COLO829 (cell line): Measurements from ENCODE around the gene LAMB3.

ENCODE experiments used
- DNase-seq: peaks from one replicate; pipeline ENCODE4 v3.0.0; 2012; ENCODE audit warnings: low spot score

LAMB3 gene

DNA sequence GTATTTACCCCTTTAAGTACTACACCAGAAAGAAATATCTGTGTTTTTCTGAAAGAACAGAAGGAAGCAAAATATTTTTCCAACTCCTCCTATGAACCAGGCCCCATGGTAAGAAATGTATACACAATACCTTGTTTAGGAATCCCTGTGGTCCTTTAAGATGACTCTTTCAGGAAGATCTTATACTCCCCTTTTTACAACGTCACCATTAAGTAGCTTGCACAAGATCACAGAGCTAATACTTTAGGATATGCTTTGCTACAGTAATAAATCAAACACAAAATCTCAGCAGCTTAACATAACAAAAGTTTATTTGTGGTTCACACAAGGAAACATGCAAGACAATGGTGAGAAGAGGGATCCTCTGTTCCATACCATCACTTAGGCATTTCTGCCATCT lies 8.8 kb upstream of the LAMB3 start:
- no peak for DNase-seq

DNA sequence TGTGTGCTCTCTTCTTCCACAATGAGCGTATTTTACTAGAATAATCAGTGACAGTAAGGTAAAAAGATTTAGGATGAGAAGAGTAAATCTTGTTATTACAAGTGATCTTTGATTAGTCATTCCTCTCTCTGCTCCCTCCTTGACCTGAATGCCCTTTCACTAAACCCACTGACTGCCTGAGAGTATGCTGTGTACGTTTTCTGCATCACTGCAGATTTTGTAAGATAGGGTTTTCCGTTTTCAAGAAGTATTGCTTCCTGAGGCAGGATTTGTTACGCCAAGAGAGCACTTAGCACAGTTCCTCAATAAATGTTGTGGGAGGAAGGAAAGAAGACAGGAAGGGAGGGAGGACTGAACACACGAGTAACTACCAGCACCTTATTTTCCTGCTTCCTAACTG lies 7.7 kb upstream of the LAMB3 start:
- peak; percentile 51 for DNase-seq

GRCh38 chr1:209657918-209658317 lies 5.7 kb upstream of the LAMB3 start:
- no peak for DNase-seq

- DNase-seq = no peak
Measured at GRCh38 chr1:209657140-209657879, 5.1 kb upstream of the LAMB3 start.

DNA sequence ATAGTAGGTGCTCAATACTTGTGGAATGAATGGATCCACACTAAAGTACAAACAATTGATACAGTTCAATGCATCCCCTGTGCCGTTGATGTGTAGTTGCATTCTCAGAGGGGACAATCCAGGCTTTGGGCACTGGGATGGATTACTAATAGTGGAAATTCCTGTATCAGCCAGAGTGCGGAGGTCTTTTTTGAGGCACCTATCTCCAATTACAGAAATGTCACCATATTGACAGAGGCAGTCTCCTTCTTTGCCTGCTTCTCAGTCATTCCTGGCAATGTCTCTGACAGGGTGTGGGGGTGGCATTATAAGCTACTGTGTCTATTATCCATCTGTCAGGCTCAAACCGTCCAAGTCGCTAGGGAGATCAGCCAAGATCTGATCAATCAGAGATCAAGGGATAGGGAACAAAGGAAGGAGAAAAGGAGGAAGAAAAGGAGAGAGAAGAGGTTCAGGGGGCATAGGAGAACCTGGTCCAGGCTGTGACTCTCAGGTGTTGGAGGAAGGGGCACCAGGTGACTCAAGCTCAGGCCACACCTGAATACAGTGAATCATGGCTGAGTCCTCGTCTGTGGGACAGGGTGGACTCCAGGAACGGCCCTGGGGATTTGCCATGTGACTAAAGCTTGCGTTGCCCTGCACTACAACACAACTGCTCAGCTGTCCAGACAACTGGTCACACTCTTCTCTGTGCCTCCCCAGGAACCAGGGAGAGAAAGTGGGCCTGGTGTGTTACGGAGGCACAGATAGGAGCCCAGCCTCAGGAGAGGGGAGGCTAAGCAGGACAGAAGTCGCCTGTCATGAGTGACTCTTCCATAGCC lies 3.4 kb upstream of the LAMB3 start:
- no peak for DNase-seq

DNA sequence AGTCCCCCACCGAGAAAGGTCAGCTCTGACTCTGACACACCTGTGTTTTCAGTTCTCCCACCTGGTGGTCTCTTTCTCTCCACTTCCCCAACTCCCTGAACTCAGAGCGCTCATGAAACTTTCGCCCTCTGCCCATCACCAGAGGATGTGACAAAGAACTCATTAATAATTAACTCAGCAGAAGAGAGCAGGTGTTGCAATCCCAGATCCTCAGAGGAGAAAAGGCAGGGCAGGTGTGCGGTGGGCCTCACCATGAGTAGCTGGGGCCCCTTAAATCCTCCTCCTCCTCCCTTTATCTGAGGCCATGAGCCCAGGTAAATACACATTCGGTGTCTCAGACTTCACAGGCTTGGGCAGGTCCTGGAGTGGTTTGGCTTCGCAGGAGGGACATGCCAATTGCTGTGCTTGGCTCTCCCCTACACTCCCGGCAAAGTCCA lies 1.7 kb upstream of the LAMB3 start:
- DNase-seq = no peak

DNA sequence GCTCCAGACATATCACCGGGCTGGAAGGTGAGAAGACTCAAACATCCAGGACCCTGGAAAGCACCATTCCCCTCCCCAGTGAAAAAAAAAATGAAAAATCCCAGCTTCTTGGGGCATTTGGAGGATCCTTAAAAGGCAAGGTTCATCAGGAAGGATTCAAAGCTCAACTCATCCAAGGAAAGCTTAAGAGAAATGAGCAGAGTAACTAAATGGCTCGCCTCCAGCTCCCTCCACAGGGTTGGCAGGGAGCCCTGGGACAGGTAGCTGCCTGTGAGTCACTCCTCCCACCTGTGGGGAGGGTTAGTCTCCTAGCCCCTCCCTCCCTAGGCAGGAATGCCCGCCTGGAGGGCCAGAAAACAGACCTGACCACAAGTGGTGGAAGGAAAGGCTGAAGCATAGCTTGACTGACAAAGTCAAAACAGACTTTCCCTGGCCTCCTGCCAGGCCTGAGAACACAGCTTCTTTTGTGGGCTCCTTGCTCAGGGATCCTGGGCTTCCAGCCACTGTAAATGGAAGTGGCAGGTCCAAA lies 712 bp upstream of the LAMB3 start:
- peak; percentile 95 for DNase-seq

DNA sequence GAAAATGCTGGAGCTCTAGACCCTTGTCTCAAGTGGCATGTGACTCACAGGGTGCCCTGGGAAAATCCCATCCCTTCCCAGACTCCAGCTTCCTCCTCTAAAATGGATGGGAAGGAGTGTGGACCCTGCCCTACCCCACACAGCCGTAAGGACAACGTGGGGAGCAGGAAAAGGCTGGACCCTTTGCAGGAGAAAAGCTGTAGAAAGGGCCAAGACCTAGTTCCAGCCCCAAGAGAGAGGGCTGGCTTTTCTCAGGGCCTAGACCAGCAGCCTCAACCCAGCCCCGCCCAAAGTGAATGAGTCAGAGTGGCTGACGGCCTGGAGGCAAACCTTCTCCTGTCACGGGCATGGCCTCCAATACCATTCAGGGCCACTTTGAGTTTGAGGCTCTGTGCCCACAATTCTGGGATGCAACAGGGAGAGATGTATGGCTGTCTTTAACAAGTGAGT lies 1.1 kb downstream of the LAMB3 start:
- DNase-seq = peak; percentile 86

- DNase-seq = no peak
Measured at GRCh38 chr1:209650454-209650853, 1.8 kb downstream of the LAMB3 start.

DNA sequence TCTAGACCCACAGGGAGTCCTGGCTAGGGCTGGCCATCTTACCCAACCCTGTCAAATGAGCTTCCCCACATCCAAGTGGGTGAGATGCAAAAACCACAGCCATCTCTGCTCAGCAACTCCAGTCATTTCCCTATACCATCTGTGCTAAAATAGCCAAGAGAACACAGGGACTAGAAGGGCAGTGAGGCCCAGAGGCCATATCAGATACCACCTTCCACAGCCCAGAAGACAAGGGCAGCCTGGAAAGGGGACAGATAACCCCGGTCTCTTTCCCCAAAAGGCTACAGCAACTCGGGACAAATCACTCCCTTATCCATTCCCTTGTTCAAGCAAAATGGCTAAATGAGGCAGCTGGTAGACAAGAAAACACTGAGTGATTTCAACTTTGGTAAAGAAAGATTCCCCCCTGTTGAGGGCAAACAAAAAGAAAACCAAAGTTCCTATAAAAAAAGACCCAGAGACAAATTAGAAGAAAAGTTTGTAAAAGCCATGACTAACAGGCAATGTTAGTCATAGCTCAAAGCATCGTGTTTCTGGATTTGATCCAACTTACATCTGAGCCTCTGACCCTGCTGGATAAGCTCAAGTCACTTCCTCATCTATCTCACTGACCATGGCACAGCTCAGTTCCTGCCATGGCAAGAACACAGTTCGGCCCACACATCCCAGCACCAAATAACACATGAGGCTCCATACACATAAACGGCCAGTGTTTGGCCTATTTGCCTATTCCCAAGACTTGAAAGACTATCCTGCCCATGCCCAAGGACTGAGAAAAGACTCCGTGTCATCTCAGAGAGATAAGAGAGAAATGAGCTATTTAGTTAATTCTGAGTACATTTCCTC lies 3.1 kb downstream of the LAMB3 start:
- DNase-seq = peak; percentile 91

GRCh38 chr1:209648346-209648745 lies 3.9 kb downstream of the LAMB3 start:
- no peak for DNase-seq

DNA sequence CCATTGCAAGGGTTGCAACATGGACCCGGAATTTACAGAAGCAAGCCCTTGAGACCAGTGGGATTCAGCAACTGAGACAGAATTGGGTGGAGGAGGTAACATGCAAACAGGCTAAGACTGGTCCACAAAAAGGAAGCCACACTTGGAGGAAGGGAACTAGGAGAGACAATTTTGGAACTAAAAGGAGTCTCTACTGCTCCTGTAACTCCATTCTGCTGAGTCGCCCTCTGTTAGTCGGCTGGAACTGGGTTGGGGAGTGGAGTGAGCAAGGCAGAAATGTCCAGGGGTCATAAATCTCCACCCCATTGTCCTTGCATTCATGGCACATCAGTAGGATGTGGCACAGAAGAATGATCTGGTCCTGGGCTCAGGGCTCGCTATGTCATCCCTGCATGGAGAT lies 5.1 kb downstream of the LAMB3 start:
- DNase-seq = no peak

DNA sequence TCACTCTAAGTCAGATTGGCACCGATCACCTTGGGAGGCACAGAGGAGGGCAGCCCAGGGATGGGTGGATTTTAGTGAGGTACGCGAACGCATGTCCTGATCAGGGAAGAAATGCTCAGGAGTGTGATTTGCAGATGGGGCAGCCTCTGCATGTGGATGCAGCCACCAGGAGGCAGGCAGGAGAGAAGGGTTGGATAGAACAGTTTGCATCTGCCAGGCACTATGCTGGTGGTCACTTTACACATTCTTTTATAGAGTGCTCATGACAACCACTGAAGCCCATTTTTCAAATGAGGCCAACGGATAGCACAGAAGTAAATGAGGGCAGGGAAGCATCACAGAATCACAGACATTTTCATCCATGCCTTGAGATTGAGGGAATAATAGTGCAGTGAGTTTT lies 5.7 kb downstream of the LAMB3 start:
- DNase-seq = no peak

GRCh38 chr1:209645574-209646452 lies 6.4 kb downstream of the LAMB3 start:
- DNase-seq = no peak

DNA sequence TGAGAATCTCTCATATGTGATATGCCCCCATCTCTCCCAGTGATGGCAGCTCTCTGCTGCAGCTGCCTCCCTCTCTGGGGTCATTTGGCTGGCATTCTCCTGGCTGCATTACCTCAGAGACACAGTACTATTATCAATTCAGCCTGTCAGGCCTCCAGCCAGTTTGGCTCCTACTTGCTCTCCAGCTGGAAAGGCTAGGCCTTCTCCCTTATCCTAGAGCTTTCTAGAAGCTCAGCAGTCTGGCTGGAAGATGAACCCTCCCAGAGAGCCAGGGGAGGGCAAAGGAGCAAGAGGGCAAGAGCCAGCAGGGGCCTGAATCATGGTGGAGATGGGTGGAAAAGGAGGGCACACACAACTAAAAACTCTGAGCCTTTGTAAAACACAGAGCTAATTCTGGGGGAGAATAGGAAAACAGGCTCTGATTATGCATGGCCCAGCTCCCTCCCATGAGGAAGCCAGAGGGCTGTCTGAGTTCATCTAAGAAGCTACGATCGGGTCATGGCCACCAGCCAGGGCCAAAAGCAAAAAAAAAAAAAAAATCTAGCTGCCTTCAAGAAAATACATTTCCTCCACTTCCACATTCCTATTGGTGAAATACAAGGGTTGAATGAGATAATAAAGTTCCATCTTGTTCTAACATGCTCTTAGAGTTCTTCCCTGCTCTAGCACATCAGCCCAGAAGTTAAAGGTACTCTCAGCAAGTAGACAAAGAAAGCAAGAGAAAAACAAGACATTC lies 8.8 kb downstream of the LAMB3 start:
- DNase-seq = no peak

DNA sequence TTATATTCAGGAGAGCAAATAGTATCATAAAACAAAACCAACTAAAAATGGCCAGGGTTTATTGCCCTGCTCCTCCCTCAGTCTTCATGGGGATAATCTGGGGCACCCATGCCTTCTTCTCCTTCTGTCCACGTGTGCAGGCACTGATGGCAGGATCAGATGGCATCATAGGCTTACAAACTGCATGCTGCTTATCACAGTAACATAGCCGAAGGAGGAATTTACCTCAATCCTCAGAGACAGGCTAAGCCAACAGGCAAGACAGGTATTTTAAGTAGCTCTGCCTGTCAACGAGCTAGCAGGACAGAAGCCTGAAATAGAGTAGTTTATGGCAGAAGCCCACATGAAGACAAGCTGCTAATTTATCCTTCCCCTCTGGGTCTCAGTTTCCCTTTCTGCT lies 9.4 kb downstream of the LAMB3 start:
- no peak for DNase-seq

GRCh38 chr1:209641832-209642172 lies 10.4 kb downstream of the LAMB3 start:
- no peak for DNase-seq

GRCh38 chr1:209635850-209636249 lies 16.4 kb downstream of the LAMB3 start:
- no peak for DNase-seq

DNA sequence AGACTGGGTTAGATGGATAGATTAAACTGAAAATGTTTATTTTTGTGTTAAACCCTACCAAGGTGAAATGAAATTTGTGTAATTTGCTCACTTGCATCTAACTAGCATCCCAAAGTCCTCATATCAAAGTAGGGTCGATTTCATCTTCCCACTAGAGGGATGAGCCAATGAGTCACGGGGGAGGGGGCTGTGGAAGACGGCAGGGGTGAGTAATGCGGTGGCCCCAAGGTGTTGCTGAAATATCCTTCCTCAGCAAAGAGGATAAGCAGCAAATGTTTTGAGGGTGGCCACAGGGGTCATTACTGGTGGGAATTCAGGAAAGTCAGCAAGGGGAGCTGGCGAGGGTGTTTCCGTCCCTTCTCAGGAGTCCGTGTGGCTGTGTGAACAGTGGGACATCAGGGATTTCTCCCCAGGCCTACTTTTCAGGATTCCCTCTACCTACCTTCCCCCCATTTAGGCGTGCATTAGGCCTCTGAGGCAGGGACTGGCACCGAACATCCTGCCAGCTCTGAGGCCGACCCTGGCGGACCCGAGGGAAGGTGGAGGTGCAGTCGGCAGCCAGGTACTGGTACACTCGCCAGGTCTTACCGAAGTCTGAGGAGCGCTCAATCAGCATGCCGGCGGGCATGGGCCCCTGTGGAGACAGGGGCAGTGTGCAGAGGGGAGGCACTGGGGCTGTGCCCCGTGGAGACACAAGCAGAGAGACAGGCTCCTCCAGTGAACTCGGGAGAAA lies 18.1 kb downstream of the LAMB3 start:
- no peak for DNase-seq
